ENCODE results near the gene CHAF1B. TPM values are rescaled to one million over a fixed set of nuclear protein-coding genes. Genes with fewer than 3 reads are reported as not detected.
"Not testable (repeated sequence)": the region's sequence is repeated elsewhere in the genome, so short reads cannot be mapped to it uniquely, and the experiment has no call there.

The CHAF1B gene
- total and polyA plus RNA-seq, 2 experiments from 2014 or later = 3.0 to 5.2 TPM

- Histone ChIP-seq H3K9me3 (ENCODE audit: low read depth) (no peaks in the 10 kb centered on the region), H3K4me1 (ENCODE audit: insufficient read depth) (no peaks in the 10 kb centered on the region), H3F3A (ENCODE audit: insufficient read depth) (0 out of 2 replicates have a peak, but pooled peaks cover 5% of the 10 kb centered on the region), H3K9ac (no peak overlapping the region), H4K20me1 (ENCODE audit: insufficient read depth) (no peaks in the 10 kb centered on the region), H3K27me3 (replicated peaks; ENCODE audit: insufficient read depth) (no peaks in the 10 kb centered on the region), H3K27ac (no peak overlapping the region), H3K4me3 (no peak overlapping the region), H3K79me2 (ENCODE audit: insufficient read depth) (no peaks in the 10 kb centered on the region), H3K9me2 (ENCODE audit: insufficient read depth) (no peaks in the 10 kb centered on the region), H3K36me3 (ENCODE audit: low read depth) (no peaks in the 10 kb centered on the region), H3K4me2 (ENCODE audit: unreplicated experiment) (no peak overlapping the region), H2AFZ (no peak overlapping the region)
- TF ChIP-seq EZH2 (IDR thresholded peaks at IDR 0.05; ENCODE audit: insufficient read depth, poor library complexity, severe bottlenecking) (no peak), EZH2phosphoT487 (IDR thresholded peaks at IDR 0.05; ENCODE audit: insufficient read depth, low read depth) (no peak)
- in situ Hi-C loops (cut with MboI) = no loop called here
- WGBS, 2 experiments (ENCODE audit: low coverage in 1 of 2, low lambda C conversion rate in 2 of 2, missing lambda C conversion rate in 2 of 2) = 97 to 99% methylated on average over 6 of the region's 6 CpGs
- DNase-seq = no peak
Measured at GRCh38 chr21:36388096-36388495, 2.9 kb downstream of the CHAF1B start.

- Histone ChIP-seq H3K9me2 (ENCODE audit: insufficient read depth) (no peaks in the 10 kb centered on the region), H3K79me2 (ENCODE audit: insufficient read depth) (no peaks in the 10 kb centered on the region), H3K36me3 (ENCODE audit: low read depth) (no peaks in the 10 kb centered on the region), H3K27me3 (replicated peaks; ENCODE audit: insufficient read depth) (no peaks in the 10 kb centered on the region), H3K9me3 (ENCODE audit: low read depth) (no peaks in the 10 kb centered on the region), H4K20me1 (ENCODE audit: insufficient read depth) (no peaks in the 10 kb centered on the region), H3K4me1 (ENCODE audit: insufficient read depth) (no peaks in the 10 kb centered on the region), H3F3A (ENCODE audit: insufficient read depth) (0 out of 2 replicates have a peak, but pooled peaks cover 5% of the 10 kb centered on the region), H3K4me2 (ENCODE audit: unreplicated experiment) (no peak overlapping the region), H2AFZ (no peak overlapping the region), H3K4me3 (no peak overlapping the region), H3K9ac (no peak overlapping the region), H3K27ac (no peak overlapping the region)
- in situ Hi-C loops (cut with MboI) = no loop called here
- TF ChIP-seq EZH2phosphoT487 (IDR thresholded peaks at IDR 0.05; ENCODE audit: insufficient read depth, low read depth) = no peak
- WGBS, 2 experiments (ENCODE audit: low coverage in 1 of 2, low lambda C conversion rate in 2 of 2, missing lambda C conversion rate in 2 of 2) = 76 to 80% methylated on average over 10 of the region's 10 CpGs
- DNase-seq = peak; percentile 35
Measured at GRCh38 chr21:36388835-36389234, 3.6 kb downstream of the CHAF1B start.

GRCh38 chr21:36391649-36392048, 6.5 kb downstream of the CHAF1B start:
- H3F3A ChIP-seq (ENCODE audit: insufficient read depth); H3K9ac ChIP-seq; H3K36me3 ChIP-seq (ENCODE audit: low read depth); H3K79me2 ChIP-seq (ENCODE audit: insufficient read depth); H3K4me1 ChIP-seq (ENCODE audit: insufficient read depth); H3K9me2 ChIP-seq (ENCODE audit: insufficient read depth); H4K20me1 ChIP-seq (ENCODE audit: insufficient read depth); H3K27me3 ChIP-seq (replicated peaks; ENCODE audit: insufficient read depth); DNase-seq; H3K9me3 ChIP-seq (ENCODE audit: low read depth); H3K27ac ChIP-seq; H3K4me3 ChIP-seq; H3K4me2 ChIP-seq (ENCODE audit: unreplicated experiment); H2AFZ ChIP-seq; in situ Hi-C loops (cut with MboI): not testable (repeated sequence)
- WGBS, 2 experiments (ENCODE audit: low coverage in 1 of 2, low lambda C conversion rate in 2 of 2, missing lambda C conversion rate in 2 of 2) = 93 to 98% methylated on average over 6 of the region's 6 CpGs

GRCh38 chr21:36395353-36396111, 10.3 kb downstream of the CHAF1B start:
- H3K9me2 ChIP-seq (ENCODE audit: insufficient read depth) = no peaks in the 10 kb centered on the region
- no peaks in the 10 kb centered on the region for H3K36me3 ChIP-seq (ENCODE audit: low read depth)
- no peak overlapping the region for H3K27ac ChIP-seq
- H3F3A ChIP-seq (ENCODE audit: insufficient read depth) = no peaks in the 10 kb centered on the region
- H3K4me1 ChIP-seq (ENCODE audit: insufficient read depth) = no peaks in the 10 kb centered on the region
- DNase-seq = no peak
- H3K9ac ChIP-seq = no peak overlapping the region
- H2AFZ ChIP-seq = no peak overlapping the region
- H3K79me2 ChIP-seq (ENCODE audit: insufficient read depth) = no peaks in the 10 kb centered on the region
- TF ChIP-seq EZH2phosphoT487 (IDR thresholded peaks at IDR 0.05; ENCODE audit: insufficient read depth, low read depth) = no peak
- no peak for TF ChIP-seq EZH2 (IDR thresholded peaks at IDR 0.05; ENCODE audit: insufficient read depth, poor library complexity, severe bottlenecking)
- WGBS, 2 experiments (ENCODE audit: low coverage in 1 of 2, low lambda C conversion rate in 2 of 2, missing lambda C conversion rate in 2 of 2) = 85 to 87% methylated on average over 6 of the region's 6 CpGs
- no peak overlapping the region for H3K4me3 ChIP-seq
- H4K20me1 ChIP-seq (ENCODE audit: insufficient read depth) = no peaks in the 10 kb centered on the region
- in situ Hi-C loops (cut with MboI) = no loop called here
- no peak overlapping the region for H3K4me2 ChIP-seq (ENCODE audit: unreplicated experiment)
- no peaks in the 10 kb centered on the region for H3K9me3 ChIP-seq (ENCODE audit: low read depth)
- no peaks in the 10 kb centered on the region for H3K27me3 ChIP-seq (replicated peaks; ENCODE audit: insufficient read depth)

- DNase-seq = no peak
- Histone ChIP-seq H3K27ac (no peak overlapping the region), H3K27me3 (replicated peaks; ENCODE audit: insufficient read depth) (no peaks in the 10 kb centered on the region), H3K9me2 (ENCODE audit: insufficient read depth) (no peaks in the 10 kb centered on the region), H3K9me3 (ENCODE audit: low read depth) (no peaks in the 10 kb centered on the region), H3K79me2 (ENCODE audit: insufficient read depth) (no peaks in the 10 kb centered on the region), H3K9ac (no peak overlapping the region), H4K20me1 (ENCODE audit: insufficient read depth) (no peaks in the 10 kb centered on the region), H3K4me1 (ENCODE audit: insufficient read depth) (no peaks in the 10 kb centered on the region), H3K4me2 (ENCODE audit: unreplicated experiment) (no peak overlapping the region), H2AFZ (no peak overlapping the region), H3K4me3 (no peak overlapping the region), H3F3A (ENCODE audit: insufficient read depth) (no peaks in the 10 kb centered on the region), H3K36me3 (ENCODE audit: low read depth) (no peaks in the 10 kb centered on the region)
- in situ Hi-C loops (cut with MboI) = no loop called here
- no peak for TF ChIP-seq EZH2phosphoT487 (IDR thresholded peaks at IDR 0.05; ENCODE audit: insufficient read depth, low read depth)
- no peak for TF ChIP-seq EZH2 (IDR thresholded peaks at IDR 0.05; ENCODE audit: insufficient read depth, poor library complexity, severe bottlenecking)
- WGBS, 2 experiments (ENCODE audit: low coverage in 1 of 2, low lambda C conversion rate in 2 of 2, missing lambda C conversion rate in 2 of 2) = 63 to 75% methylated on average over 3 of the region's 3 CpGs
Measured at GRCh38 chr21:36396325-36396724, 11.1 kb downstream of the CHAF1B start.

All from GM23248 (cell line).